ENCODE results near the gene SERTAD2.

Gene SERTAD2

DNA sequence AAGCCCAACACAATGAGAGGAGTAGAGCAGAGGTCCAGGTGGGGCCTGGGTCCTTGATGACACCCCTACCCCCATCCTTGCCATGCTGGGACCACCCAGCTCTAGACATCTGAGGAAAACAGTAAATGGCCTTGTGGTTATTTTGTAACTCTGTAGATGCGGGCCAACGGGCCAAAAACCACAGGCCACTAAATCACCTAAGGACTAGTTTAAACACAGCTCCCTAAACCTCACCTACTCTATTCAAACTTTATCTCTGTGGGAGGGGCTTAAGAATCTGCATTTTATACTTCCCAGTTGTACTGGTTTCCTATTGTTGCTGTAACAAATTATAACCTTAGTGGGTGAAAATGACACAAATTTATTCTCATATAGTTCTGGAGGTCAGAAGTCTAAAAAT, 19.0 kb upstream of the SERTAD2 start:
- no peak for DNase-seq

DNA sequence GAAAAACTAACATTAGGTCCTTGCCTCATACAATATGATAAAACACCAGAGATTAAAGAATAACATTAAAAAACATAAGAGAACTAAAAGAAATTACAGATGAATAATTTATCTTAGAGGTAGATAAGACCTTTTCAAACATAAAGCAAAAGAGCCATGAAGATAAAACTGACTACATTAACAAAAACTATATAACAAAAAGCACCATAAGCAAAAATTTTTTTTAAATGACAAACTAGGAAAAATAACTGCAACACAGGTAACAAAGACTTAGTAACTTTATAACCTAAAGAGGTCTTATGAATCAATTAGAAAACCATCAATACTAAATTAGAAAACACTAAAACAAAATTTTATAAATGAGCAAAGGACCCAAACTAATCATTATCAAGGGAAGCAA, 16.3 kb upstream of the SERTAD2 start:
- DNase-seq: no peak

DNA sequence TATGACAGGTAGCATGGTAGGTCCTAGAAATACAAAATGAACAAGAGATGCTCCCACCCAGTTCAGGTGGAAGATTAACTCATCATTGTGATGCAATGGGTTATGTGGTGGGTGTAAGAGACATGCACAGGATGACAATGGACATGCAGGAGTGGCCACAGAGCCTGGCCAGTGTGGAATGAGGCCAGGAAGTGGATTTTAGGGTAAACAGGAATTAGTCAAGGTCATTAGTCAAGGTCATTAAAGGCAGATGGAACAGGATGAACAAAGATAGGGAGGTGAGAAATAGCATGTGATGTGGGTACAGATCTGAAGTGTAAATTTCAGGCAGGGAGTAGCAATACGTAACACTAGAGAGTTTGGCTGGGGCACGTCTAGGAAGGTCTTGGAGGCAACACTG, 15.6 kb upstream of the SERTAD2 start:
- no peak for DNase-seq

DNA sequence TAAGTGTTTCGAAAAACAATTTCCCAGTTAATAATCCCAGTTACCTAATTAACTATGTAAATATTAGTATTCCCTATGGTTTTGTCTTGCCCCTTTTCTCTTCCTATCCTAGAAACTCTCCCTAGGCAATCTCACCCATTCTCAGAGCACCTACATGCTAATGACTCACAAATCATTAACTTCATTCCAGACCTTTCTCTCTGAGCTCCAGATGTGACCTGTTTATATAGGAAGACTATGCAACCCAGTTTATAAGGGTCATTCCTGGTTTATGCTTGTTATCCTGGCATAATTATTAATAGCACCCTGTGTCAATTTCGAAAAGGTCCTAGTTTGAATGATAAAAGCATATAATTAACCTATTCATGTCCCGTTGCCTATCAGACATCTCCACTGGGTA, 14.8 kb upstream of the SERTAD2 start:
- no peak for DNase-seq

DNA sequence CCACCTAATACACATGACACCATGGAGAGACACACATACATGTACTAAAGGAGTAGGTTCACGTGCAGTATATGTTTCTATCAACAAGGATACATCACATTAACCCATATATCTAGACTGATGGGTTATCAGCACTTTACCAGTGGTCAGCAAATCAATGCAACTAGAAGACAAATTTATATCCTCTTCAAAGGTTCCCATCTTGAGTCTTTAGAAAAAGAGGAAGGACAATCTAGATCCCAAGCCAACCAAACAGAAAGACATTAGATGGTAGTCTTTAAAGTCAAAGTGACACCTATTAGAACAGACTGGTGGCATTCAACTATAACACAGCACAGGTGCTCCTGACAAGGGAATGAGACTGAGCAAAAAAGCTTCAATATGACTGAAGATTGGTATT, 13.8 kb upstream of the SERTAD2 start:
- no peak for DNase-seq

DNA sequence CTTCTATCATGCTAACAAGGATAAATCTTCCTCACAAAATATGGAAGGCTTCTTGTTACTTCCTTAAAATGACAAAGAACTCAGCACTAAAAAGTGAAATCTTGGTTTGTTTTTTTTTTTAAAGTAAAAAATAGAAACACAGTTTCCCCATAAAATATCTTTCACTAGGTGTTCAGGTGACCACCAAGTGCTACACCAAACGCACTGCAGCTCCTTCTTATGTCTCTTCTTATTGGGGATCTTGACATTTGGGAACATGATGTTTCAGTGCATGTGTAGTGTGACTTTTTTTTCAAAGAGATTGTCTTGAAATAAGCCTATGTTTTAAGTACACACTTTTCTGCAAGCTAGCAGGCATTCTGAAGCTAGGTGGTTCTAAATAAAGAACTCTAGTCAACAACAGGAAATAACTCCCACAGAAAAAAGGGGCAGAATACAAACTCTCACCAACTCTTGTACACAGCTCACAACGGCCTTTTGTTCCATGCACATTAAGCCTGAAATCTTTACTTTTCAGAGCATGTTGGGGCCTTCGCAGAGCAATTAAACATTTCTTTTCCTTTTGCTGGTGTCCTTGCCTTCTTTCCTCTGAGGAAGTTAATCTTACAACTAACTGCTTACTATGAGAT, 13.2 kb upstream of the SERTAD2 start:
- no peak for DNase-seq

DNA sequence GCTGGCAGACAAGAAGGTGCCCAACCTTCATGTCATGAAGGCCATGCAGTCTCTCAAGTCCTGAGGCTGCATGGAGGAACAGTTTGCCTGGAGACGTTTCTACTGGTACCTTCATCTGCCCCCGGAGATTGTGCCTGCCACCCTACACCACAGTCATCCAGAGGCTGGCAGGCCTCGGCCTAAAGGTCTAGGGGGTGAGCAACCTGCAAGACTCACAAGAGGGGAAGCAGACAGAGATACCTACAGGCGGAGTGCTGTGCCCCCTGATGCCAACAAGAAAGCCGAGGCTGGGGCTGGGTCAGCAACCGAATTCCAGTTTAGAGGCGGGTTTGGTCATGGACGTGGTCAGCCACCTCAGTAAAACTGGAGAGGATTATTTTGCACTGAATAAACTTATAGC, 12.0 kb upstream of the SERTAD2 start:
- no peak for DNase-seq

DNA sequence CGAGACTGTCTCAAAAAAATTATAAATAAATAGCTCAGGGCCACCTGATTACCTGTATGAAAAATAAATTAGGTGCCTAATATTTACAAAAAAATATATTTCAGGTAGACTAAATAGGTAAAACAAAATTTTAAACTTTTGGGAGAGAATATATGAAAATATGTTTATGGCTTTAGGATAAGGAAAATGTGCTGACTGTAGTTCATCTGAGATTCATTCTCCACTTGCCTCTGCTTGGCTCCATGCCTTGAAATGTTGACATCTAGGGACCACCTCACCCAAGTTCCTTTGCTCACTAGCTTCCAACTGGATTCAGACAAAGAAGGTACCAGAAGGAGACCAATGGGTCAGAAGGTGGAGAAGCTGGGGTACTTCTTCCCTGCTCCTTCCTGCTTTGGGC, 9.7 kb upstream of the SERTAD2 start:
- no peak for DNase-seq

DNA sequence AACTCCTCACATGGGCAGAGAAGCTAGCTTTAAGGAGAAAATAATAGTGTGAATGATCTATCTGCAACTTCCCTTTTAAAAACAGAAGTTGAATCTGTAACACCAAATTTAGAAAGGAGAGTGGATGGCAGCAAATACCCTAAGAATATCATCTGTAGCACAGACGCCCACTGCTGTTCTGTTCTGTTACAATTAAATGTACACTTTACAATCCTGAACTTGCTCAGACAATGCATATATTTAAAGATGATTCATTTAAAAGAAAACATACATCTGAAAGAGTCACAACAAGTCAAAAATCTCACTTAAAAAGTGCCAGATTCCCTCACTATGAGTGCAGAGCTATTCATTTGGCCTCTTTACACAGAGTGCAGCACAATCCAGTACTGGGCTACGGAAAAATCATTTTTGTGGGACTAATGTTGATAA, 8.0 kb upstream of the SERTAD2 start:
- DNase-seq: no peak

DNA sequence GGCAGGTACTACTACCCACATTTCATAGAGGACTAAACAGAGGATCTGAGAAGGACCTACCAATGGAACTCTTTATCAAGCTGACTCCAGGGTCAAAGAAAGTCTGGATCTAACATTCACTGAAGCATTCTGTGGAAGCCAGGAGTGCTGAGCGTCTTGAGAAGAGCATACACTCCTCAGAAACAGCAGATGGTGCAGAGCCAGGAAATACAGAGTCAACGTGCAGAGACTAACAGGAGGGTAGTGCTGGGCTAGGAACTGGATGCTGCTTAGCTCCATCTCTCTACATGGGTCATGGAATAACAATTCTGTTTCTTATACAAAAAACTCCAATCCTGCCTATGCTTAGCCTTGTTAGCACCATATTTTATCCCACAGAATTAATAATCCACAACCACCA, 5.5 kb upstream of the SERTAD2 start:
- no peak for DNase-seq

DNA sequence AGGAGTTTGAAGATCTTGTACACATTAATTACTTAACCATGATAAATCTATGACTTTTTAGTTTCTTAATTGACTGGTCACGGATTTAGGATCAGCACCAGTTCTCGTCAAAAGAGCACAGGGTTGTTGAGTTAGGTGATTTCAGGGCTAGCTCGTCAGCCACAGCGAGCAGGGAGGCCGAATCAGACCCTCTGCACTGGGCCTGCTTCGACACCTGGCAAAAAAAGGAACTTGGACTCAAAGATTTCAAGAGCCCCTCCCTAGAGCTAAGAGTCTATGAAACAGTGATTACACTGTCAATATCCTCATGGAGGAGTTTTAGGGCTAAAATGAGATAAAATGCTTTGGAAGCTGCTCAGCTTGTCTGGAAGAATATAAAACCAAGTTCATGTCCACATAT, 4.6 kb upstream of the SERTAD2 start:
- no peak for DNase-seq

DNA sequence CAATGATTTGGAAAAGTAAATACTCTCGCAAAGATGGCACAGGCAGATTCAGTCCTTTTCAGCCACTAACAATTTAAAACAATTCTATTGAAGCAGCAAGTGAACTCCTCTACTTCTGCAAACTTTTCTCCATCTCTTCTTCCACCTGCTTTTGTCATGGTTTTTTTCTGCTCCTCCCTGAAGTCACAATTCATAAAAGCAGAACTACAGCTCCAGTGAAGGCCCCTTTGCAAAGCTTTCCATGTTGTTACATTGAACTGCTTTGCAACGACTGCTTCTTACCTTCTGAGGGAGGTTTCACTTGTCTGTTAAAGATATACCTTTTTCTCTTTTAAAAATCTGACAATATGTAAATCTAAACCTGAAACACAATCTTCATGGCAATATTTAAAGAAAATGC, 3.7 kb upstream of the SERTAD2 start:
- no peak for DNase-seq

DNA sequence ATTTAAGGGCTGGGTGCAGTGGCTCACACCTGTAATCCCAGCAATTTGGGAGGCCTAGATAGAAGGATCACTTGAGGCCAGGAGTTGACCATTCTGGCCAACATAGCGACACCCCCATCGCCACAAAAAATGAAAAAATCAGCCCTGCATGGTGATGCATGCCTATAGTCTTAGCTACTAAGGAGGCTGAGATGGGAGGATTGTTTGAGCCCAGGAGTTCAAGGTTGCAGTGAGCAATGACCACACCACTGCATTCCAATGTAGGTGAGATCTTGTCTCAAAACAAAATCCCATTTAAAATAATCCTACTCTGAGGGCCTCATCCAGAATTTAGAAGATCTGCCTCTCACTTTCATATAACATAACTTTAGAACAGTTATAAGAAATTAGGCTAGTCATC, 2.7 kb upstream of the SERTAD2 start:
- no peak for DNase-seq

DNA sequence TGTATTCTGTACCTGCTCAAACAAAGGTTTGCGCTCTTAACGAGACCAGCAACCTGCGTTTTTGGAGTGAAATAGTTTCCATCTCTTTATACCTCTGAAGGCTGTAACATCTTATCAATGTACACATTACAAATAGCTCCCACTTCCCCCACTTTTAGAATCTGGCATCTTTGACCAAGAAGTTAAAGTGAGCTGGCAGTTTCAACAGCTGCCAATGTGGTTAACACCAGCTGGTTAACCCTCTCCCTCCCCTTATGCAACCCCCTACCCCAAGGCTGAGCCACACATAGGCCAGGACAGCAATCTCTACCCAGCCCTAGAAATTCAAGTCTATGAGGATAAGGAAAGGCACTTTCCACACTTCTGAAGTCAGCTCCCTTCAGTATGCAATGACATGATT, 2.2 kb upstream of the SERTAD2 start:
- DNase-seq: no peak

DNA sequence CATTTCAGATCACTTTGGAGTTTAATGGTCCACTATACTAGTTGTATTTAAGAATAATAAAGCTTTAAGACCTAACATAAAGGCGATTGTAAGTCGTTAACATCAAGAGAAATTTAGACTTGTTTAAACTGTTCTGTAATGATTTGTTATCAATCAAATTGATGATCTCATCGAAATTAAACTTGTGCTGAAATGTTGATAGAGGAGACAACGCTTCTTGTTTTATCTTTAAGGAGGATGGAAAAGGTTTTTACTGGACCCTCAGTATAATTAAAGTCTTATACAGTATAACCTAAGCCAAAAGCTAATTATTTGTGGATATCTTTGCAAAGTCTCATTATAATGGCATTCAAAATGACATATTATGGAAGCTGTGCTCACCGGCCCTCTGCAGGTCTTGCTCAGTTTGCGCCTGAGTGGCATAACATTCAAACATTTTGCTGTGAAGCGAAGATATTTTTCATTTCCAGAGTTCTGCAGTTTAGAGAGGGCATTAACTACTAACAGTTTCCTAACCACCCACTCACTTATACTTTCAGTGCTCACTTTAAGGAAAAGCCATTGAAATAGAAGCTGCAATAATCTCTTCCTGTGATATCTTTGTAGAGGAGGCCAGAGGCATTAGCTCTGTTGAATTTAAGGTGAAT, 1.4 kb upstream of the SERTAD2 start:
- DNase-seq: no peak

DNA sequence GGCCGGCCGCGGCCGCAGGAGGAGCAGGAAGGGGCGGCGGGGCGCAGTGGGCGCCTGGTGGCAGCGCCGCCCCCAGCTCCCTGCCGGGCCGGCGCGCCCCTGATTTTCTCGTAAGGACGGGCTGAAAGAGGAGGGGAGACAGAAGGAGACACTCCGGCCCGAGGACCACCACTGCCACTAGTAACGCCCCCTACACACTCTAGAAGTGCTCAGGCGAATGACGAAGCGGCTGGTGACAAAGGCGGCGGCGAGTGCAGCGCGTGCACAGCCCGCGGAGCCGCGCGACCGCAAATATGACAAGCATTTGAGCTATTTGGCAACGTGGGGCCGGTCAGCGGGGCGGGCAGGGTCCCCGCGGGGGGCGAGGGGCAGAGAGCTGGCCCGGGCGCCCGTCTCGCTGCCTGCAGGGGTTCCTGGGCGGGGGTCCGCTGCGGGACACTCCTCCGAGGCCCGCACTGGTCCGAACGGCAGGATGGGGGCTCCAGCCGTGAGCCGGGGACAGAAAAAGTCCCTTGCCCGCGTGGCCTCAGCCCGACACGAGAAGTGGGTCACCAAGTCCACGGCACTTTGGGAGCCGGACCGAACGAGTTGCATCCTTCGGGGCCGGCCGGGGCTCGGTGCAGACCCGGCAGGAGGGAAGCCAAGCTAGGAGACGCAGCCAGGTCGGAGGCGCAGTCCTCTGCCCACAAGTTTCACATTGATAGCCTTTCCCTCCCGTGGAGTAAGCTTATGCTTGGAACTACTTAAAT, 524 bp upstream of the SERTAD2 start:
- no peak for DNase-seq

DNA sequence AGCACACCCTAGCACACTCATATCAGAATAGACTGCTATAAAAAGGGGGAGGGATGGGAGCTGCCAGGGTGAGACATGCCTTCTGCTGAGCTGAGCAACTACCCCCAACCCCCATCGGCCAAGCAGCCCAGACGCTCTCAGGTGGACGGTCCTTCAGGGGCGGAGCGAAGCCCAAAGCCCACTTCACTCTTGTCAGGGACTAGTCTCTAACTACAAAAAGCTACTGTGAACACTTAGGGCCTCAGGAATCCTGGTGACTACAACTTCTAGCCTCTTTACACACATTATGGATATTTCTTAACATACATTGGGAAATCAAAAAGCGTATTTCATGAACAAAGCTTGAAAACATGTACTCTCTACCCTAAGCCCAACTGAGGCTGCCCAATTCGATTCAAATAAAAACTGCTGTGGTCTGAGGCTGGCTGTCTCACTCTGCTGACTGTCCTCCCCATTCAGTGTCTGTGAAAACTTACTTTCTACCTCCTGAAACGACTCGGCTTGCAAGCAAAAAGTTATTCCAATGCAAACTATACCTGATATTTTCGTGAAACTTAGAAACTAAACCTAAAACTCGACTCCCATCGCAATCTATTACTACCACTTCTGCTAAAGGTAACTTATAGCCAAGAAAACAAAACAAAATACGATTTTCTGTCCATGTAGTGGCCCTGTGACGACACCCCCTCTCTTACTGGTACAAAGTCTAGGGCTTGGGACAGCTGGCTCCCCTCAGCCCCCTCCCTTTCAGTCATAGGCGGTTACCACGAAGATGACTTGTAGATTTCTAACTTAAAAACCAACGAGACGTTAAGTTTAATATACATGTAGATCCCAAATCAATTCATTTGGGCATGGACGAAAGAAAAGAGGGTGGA, 1.2 kb downstream of the SERTAD2 start:
- DNase-seq: no peak

DNA sequence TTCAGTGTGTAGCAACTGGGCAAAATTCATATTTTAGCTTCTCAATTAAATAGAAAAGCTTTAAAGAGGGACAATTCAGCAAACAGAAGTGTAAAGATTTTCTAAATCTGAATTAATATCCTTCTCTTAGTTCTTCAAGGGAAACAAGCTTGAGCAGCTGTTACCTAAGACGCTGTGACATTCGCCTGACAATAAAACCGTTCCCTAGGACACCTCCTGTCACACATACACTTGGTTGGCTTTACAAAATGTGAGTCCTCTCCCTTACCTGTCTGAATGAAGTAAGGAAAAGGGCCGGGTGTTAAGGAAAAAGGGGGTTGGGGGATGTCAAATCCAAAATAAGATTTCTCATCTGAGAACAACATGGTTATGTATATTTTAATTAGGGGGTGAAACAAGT, 2.1 kb downstream of the SERTAD2 start:
- DNase-seq: no peak

DNA sequence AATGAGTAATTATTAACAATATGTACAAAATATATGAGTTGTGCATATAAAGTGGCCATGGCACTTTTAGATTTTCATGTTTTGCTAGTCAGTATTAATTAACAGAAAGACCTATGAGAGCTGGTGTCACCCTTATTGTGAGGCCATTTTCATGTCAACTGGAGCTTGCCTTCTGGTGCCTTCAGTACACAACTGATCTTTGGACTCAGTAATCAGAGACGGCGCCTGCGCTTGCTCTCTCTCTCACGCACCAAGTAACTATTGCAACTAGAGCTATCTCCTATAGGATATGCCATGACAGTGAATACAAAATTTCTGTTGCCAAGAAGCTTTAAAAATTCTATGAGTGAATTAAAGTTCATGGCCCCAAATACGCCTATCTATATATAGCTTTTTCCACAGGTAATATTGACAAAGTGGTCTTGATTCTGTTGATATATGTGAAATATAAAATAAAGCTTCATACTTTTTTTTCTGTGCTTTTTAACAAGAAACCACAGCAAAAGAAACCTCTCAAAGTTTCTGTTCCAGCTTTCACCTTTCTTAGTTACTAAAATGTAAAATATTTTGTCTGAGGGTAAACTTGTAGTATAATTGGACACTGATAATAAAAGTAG, 2.9 kb downstream of the SERTAD2 start:
- no peak for DNase-seq

DNA sequence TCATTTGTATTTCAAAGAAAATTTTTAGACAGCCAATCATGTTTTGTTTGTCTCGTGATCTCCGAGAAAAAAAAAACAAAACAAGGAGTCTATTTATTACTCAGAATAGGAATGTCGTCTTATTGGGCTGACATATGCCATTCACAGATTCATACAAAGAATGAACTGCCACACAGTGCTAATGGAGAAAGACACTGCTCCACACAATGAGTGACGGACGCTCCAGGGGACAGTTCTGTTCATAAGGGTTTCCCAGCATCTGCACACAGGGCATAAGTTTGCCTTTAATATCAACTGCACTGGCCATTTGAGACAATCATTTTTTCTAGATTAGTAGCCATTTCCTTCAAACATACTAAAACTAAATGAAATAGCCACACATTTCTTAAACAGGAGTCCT, 3.4 kb downstream of the SERTAD2 start:
- no peak for DNase-seq

DNA sequence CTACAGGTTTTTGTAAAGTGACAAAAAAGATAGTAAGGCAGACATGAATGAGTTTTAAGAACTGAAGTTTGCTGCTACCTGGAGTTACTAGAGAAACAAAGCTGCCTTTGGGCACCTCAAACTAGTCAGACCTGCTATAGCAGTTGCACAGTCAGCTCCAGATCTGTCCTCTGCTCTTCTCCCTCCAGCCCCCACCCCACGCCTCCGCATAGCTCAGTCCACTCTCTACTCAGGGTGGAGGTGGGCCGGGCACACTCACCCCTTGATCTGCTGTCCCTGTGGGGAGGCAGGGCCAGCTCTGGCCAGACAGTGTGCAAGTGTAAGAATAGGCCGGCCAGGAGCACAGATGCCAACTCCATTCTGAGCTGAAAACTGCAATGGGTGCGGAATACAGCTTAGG, 4.1 kb downstream of the SERTAD2 start:
- DNase-seq: no peak

DNA sequence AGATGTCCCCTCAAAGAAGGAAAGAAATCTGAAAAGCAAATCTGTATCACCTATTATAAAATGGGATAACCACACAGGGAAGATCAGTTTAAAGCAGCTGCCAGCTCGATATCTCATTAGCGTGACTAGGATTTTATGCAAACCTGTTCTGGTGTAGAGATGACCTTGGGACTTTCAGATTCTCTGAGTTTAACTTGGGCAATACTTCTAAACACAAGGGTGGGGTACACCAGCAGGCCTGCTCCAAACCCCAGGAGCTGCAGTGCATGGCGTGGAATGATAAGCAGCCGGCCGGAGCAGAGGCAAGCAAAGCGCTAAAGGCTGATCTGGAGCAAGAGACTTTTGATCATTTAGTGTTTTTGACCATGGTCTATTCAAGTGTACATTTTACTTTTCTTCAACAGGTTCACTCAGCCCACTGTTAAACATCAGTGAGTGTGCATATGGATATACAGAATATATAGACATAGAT, 4.7 kb downstream of the SERTAD2 start:
- DNase-seq: no peak

Measured in NCI-H2107 (cell line).